Endothelial cell of umbilical vein (primary cell): ENCODE data around the gene DUOXA2. TPM values are rescaled to one million over a fixed set of nuclear protein-coding genes. Genes with fewer than 3 reads are reported as not detected.

Experiments used
- BruUV-seq: library from RNA; stranded (reverse); fragments of 400-500 nt; replicated peaks from 2 replicates; lab custom pipeline; 2021; lab: Mats Ljungman, UMichigan
- CTCF ChIA-PET: fragments of 300-600, 350-600 bp; sonication (Branson Sonifier 250); formaldehyde crosslinking; loops from one replicate; lab custom pipeline; 2021; ENCODE audit warnings: antibody characterized with exemption, inconsistent platforms; lab: Charles Lee
- POLR2A ChIA-PET: fragments of 300-600, 350-600 bp; sonication (Branson Sonifier 250); formaldehyde crosslinking; loops from one replicate; lab custom pipeline; 2021; ENCODE audit warnings: antibody characterized with exemption, inconsistent platforms; lab: Charles Lee
- DNase-seq: peaks from one replicate; pipeline ENCODE4 v3.0.0-alpha.2; 2011; ENCODE audit warnings: low read depth, low spot score
- FAIRE-seq: peaks from 2 replicates; lab custom pipeline; 2011; peaks lifted over from hg19 to GRCh38; lab: Jason Lieb, UNC
- H2AFZ ChIP-seq: 2 replicates; pipeline ENCODE4 v1.6.0; 2012; ENCODE audit warnings: low read depth, low read length, control low read depth, inconsistent platforms
- H3K27ac ChIP-seq: 2 replicates; pipeline ENCODE4 v1.5.1; 2011; ENCODE audit warnings: low read depth, mild to moderate bottlenecking, control low read depth, low read length, moderate library complexity; ENCODE audit not compliant: insufficient read depth
- H3K27me3 ChIP-seq, 2 experiments: 2 replicates each; pipeline versions ENCODE4 v1.6.0 to v1.6.1; 2011; ENCODE audit warnings: low read length in 2 of 2, mixed read lengths in 1 of 2; ENCODE audit not compliant: control insufficient read depth in 2 of 2, insufficient read depth in 2 of 2
- H3K36me3 ChIP-seq, 2 experiments: 2 replicates in 1 of 2; 3 replicates in 1 of 2; pipeline ENCODE4 v1.5.1; 2011; ENCODE audit warnings: low read length in 2 of 2, mild to moderate bottlenecking in 1 of 2, moderate library complexity in 1 of 2; ENCODE audit not compliant: control insufficient read depth in 2 of 2, insufficient read depth in 2 of 2; ENCODE audit errors: extremely low read depth in 1 of 2
- H3K4me1 ChIP-seq: 3 replicates; pipeline ENCODE4 v1.5.1; 2011; ENCODE audit warnings: mild to moderate bottlenecking, low read length; ENCODE audit not compliant: control insufficient read depth, insufficient read depth; ENCODE audit errors: extremely low read depth
- H3K4me2 ChIP-seq: 2 replicates; pipeline ENCODE4 v1.6.1; 2011; ENCODE audit warnings: low read length, control low read depth, mixed read lengths; ENCODE audit not compliant: insufficient read depth
- H3K4me3 ChIP-seq, 3 experiments: fragments of 200-600 bp in 1 of 3; sonication (generic), shearing (Covaris generic) in 1 of 3; replicated peaks in 1 of 3; 2 replicates each; pipeline ENCODE4 v1.5.1; 2011 to 2016; ENCODE audit warnings: control low read depth in 3 of 3, low read length in 3 of 3, mild to moderate bottlenecking in 2 of 3, inconsistent platforms in 1 of 3, low read depth in 1 of 3, moderate library complexity in 1 of 3; ENCODE audit not compliant: insufficient read depth in 1 of 3
- H3K79me2 ChIP-seq: 2 replicates; pipeline ENCODE4 v1.6.0; 2012; ENCODE audit warnings: low read length, inconsistent platforms; ENCODE audit not compliant: control insufficient read depth, insufficient read depth
- H3K9ac ChIP-seq: replicated peaks from 2 replicates; pipeline ENCODE3; 2011; ENCODE audit warnings: low read length, control low read depth; ENCODE audit not compliant: insufficient read depth; ENCODE audit errors: extremely low read depth
- H3K9me1 ChIP-seq: replicated peaks from 3 replicates; pipeline ENCODE4 v1.6.0; 2011; ENCODE audit warnings: mild to moderate bottlenecking, low read length; ENCODE audit not compliant: control insufficient read depth, insufficient read depth; ENCODE audit errors: extremely low read depth
- H3K9me3 ChIP-seq: replicated peaks from 2 replicates; pipeline ENCODE4 v1.5.1; 2012; ENCODE audit warnings: low read length, inconsistent platforms; ENCODE audit not compliant: control insufficient read depth, insufficient read depth
- H4K20me1 ChIP-seq: replicated peaks from 2 replicates; pipeline ENCODE3; 2011; ENCODE audit warnings: mild to moderate bottlenecking, low read length; ENCODE audit not compliant: control insufficient read depth, insufficient read depth; ENCODE audit errors: extremely low read depth
- CTCF ChIP-seq, 2 donors: IDR thresholded peaks; 1 replicate in 1 of 2; 2 replicates in 1 of 2; pipeline ENCODE4 v1.5.1; 2011; ENCODE audit warnings: low read length in 2 of 2, mild to moderate bottlenecking in 2 of 2, moderate library complexity in 2 of 2, control low read depth in 1 of 2, inconsistent platforms in 1 of 2, low read depth in 1 of 2; ENCODE audit not compliant: insufficient read depth in 1 of 2; ENCODE audit errors: extremely low read depth in 1 of 2
- EZH2 ChIP-seq: IDR thresholded peaks from 2 replicates; pipeline ENCODE4 v1.6.1; 2012; ENCODE audit warnings: borderline replicate concordance, low read depth, mild to moderate bottlenecking, moderate library complexity, low read length, inconsistent platforms; ENCODE audit not compliant: severe bottlenecking
- FOS ChIP-seq: IDR thresholded peaks from 2 replicates; pipeline ENCODE4 v1.6.1; 2011; ENCODE audit warnings: mild to moderate bottlenecking, low read length, moderate library complexity, borderline replicate concordance; ENCODE audit not compliant: insufficient read depth
- JUN ChIP-seq: IDR thresholded peaks from 2 replicates; pipeline ENCODE4 v1.6.1; 2011; ENCODE audit warnings: borderline replicate concordance, low read depth; ENCODE audit not compliant: insufficient read length, insufficient read depth
- dilution Hi-C: fragments of 300-500 bp; cut with MboI; formaldehyde crosslinking; loops from one replicate; pipeline ENCODE4 v1.15.0; 2019; ENCODE audit warnings: low sequenced_read_pairs; ENCODE audit not compliant: extremely low pct_ligation_motif_present
- intact Hi-C: fragments of 100-400 bp; cut with micrococcal nuclease; formaldehyde crosslinking; loops from one replicate; pipeline ENCODE4 v1.10.0; 2022
- polyA plus RNA-seq, 4 experiments: library from polyadenylated mRNA; depleted of rRNA in 3 of 4; stranded (reverse) in 3 of 4; unstranded in 1 of 4; fragments of >200 nt; gene quantifications; 2 replicates each; pipeline versions ENCODE4 v1.2.1 to v1.2.3, GENCODE V29; 2011 to 2012; ENCODE audit warnings: missing spikeins in 1 of 4
- total RNA-seq: library from RNA; stranded (reverse); gene quantifications from 2 replicates; pipeline ENCODE4 v1.2.3, GENCODE V29; 2021

DUOXA2 gene
- total and polyA plus RNA-seq, 2 donors (not counting 3 experiments of a cell fraction or from before 2014, with no cell fraction given) = not detected

- Histone ChIP-seq H3K4me2 (no peak overlapping the region), H3K79me2 (no peaks in the 10 kb centered on the region), H3K9me1 (no peaks in the 10 kb centered on the region), H3K36me3 (no peaks in the 10 kb centered on the region), H3K27me3 (peaks cover 55 to 63% of the 10 kb centered on the region in 2 experiments), H2AFZ (no peak overlapping the region), H3K9me3 (no peaks in the 10 kb centered on the region), H3K27ac (no peak overlapping the region), H3K9ac (no peak overlapping the region), H3K4me1 (no peaks in the 10 kb centered on the region), H4K20me1 (no peaks in the 10 kb centered on the region), H3K4me3 (no peak overlapping the region)
- no peak for FAIRE-seq
- dilution Hi-C loops = no loop called here
- intact Hi-C loops = no loop called here
- no peak for DNase-seq
- ChIA-PET POLR2A (no interaction called here), CTCF (interaction anchor here (1.4 to 2.0 kb wide), 2 partner anchors 8 to 23 kb away, joined by 3 to 11 read pairs; no protein-coding TSS in a partner anchor)
- BruUV-seq = no TSS peak
- TF ChIP-seq JUN = no peak
- TF ChIP-seq EZH2 = peak; percentile 7
- no peak for TF ChIP-seq FOS
- peak in 1 of 2 donors; percentile 2 for TF ChIP-seq CTCF (IDR thresholded peaks at IDR 0.05; ENCODE audit: extremely low read depth in 1 of 2, insufficient read depth in 1 of 2, low read depth in 1 of 2, low read length in 2 of 2)
Observed at GRCh38 chr15:45110256-45110820, 3.8 kb upstream of the DUOXA2 start.
